ENCODE results near the gene LGR6. TPM values are rescaled to one million over a fixed set of nuclear protein-coding genes. Genes with fewer than 3 reads are reported as not detected.
A peak's percentile ranks its signal among the peaks of the same experiment; 100 is the strongest.
"Not testable (repeated sequence)": the region's sequence is repeated elsewhere in the genome, so short reads cannot be mapped to it uniquely, and the experiment has no call there.

LGR6 gene
- total and polyA plus RNA-seq, 3 donors from 2014 or later = 8.1 to 18.4 (median 8.3) TPM

- intact Hi-C loops (cut with DNase I; ENCODE audit: low total_unique reads) = no loop called here
- H3K36me3 ChIP-seq (ENCODE audit: low read depth, missing control alignments) = no peaks in the 10 kb centered on the region
- H3K4me1 ChIP-seq = no peaks in the 10 kb centered on the region
- H3K4me3 ChIP-seq = no peak overlapping the region
- WGBS, 2 donors = 83 to 86% methylated on average over 8 of the region's 8 CpGs
- H3K27ac ChIP-seq = no peak overlapping the region
- TF ChIP-seq POLR2A (IDR thresholded peaks at IDR 0.05) = no peak
- TF ChIP-seq, protein P1, sequence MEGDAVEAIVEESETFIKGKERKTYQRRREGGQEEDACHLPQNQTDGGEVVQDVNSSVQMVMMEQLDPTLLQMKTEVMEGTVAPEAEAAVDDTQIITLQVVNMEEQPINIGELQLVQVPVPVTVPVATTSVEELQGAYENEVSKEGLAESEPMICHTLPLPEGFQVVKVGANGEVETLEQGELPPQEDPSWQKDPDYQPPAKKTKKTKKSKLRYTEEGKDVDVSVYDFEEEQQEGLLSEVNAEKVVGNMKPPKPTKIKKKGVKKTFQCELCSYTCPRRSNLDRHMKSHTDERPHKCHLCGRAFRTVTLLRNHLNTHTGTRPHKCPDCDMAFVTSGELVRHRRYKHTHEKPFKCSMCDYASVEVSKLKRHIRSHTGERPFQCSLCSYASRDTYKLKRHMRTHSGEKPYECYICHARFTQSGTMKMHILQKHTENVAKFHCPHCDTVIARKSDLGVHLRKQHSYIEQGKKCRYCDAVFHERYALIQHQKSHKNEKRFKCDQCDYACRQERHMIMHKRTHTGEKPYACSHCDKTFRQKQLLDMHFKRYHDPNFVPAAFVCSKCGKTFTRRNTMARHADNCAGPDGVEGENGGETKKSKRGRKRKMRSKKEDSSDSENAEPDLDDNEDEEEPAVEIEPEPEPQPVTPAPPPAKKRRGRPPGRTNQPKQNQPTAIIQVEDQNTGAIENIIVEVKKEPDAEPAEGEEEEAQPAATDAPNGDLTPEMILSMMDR (IDR thresholded peaks at IDR 0.05) = no peak
- no peaks in the 10 kb centered on the region for H3K27me3 ChIP-seq
- no peaks in the 10 kb centered on the region for H3K9me3 ChIP-seq
- no peak for DNase-seq
These were observed 61.1 kb downstream of the LGR6 start for GRCh38 chr1:202254454-202255252.

DNA sequence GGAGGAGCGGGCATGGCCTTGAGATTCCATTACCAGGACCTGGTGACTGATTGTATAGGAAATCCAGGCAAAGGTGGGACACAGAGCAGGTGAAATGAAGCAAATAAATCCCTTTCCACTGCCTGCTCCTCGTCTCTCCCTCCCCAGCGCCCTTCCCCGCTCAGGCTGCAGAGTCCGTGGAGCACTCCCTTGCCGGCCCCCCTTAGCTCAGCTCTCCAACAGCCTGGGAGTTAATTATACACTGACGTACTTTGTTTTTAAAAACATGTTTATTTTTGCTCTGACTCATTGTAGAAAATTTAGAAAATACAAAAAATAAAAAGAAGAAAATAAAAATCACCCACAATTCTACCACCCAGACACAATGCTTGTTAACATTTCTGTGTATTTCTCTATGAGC, 61.7 kb downstream of the LGR6 start:
- H3K4me3 ChIP-seq = no peak overlapping the region
- no peak overlapping the region for H3K27ac ChIP-seq
- H3K9me3 ChIP-seq = no peaks in the 10 kb centered on the region
- no peak for TF ChIP-seq POLR2A (IDR thresholded peaks at IDR 0.05)
- TF ChIP-seq, protein P1 (IDR thresholded peaks at IDR 0.05) = no peak
- peak; percentile 28 for DNase-seq
- no peaks in the 10 kb centered on the region for H3K27me3 ChIP-seq
- no peaks in the 10 kb centered on the region for H3K4me1 ChIP-seq
- intact Hi-C loops (cut with DNase I; ENCODE audit: low total_unique reads) = no loop called here
- WGBS, 2 donors = 50 to 60% methylated on average over 7 of the region's 7 CpGs
- H3K36me3 ChIP-seq (ENCODE audit: low read depth, missing control alignments) = no peaks in the 10 kb centered on the region

DNA sequence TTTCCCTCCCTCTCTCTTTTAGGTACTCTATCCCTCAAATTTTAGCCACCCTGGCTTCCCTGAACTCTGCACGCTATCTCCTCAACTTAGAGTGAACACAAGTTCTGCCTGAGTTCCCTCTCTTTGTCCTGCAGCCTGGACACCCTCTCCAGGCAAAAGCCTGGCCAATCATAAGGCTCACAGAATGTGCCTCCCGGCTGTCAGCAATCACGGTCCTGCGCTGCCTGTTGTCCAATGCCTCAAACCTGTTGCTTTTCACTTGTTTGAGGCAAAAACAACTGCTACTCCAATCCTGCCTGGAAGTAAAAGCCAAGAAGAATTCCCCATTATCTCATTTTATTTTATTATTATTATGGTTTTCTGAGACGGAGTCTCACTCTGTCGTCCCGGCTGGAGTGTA, 66.1 kb downstream of the LGR6 start:
- Histone ChIP-seq H3K27ac (no peak overlapping the region), H3K9me3 (no peaks in the 10 kb centered on the region), H3K27me3 (no peaks in the 10 kb centered on the region), H3K4me3 (no peak overlapping the region), H3K36me3 (ENCODE audit: low read depth, missing control alignments) (no peaks in the 10 kb centered on the region), H3K4me1 (no peaks in the 10 kb centered on the region)
- intact Hi-C loops (cut with DNase I; ENCODE audit: low total_unique reads) = no loop called here
- 84 to 88% methylated on average over 7 of the region's 7 CpGs for WGBS, 2 donors
- TF ChIP-seq, protein P1 (IDR thresholded peaks at IDR 0.05) = no peak
- TF ChIP-seq POLR2A (IDR thresholded peaks at IDR 0.05) = no peak
- DNase-seq = no peak

GRCh38 chr1:202261209-202261958, 67.8 kb downstream of the LGR6 start:
- H3K27me3 ChIP-seq; H3K27ac ChIP-seq; H3K36me3 ChIP-seq (ENCODE audit: low read depth, missing control alignments); DNase-seq; H3K4me3 ChIP-seq; H3K9me3 ChIP-seq; intact Hi-C loops (cut with DNase I; ENCODE audit: low total_unique reads); H3K4me1 ChIP-seq: not testable (repeated sequence)
- 86 to 93% methylated on average over 2 to 4 of the region's 4 CpGs for WGBS, 2 donors

- Histone ChIP-seq H3K27ac (no peak overlapping the region), H3K36me3 (ENCODE audit: low read depth, missing control alignments) (no peaks in the 10 kb centered on the region), H3K27me3 (no peaks in the 10 kb centered on the region), H3K9me3 (no peaks in the 10 kb centered on the region), H3K4me1 (no peaks in the 10 kb centered on the region), H3K4me3 (no peak overlapping the region)
- WGBS, 2 donors = 59 to 73% methylated on average over 2 of the region's 2 CpGs
- TF ChIP-seq, protein P1 (IDR thresholded peaks at IDR 0.05) = no peak
- TF ChIP-seq POLR2A (IDR thresholded peaks at IDR 0.05) = no peak
- DNase-seq = no peak
- intact Hi-C loops (cut with DNase I; ENCODE audit: low total_unique reads) = no loop called here
These were observed 70.0 kb downstream of the LGR6 start for GRCh38 chr1:202263628-202264027.

Measured in testis (tissue), 3 donors.